ENCODE data around the gene WDR47.
"Not testable (repeated sequence)": the region's sequence is repeated elsewhere in the genome, so short reads cannot be mapped to it uniquely, and the experiment has no call there.

Gene WDR47

DNA sequence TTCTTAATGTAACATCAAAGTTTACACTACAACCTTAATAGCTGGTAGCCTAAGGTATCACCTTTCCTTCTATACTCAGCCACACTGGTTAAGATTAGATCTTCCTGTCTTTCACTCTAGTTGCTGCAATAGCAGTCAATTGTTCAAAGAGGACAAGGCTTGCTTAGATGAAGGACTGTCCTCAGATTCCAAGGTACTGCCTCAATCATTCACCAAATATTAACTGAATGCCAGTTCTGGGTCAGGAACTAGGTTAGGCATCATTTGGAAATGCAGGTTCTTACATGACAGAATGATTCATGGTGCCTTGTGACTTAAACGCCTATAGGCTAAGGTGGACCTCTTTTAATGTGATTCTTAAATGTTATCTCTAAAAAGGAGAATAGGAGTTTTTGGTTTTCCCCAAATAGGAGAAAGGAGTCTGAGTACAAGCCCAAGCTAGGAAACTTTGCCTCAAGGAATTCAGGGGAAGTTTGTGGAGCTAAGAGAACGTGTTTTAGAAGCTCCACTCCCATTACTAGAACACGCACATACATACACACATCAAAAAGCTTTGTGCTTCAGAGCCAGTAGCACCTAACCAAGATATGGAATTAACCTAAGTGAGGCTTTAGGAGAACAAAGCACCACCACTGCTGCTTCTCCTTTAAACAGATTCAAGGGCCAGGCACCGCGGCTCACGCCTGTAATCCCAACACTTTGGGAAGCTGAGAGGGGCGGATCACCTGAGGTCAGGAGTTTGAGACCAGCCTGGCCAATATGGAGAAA is 8.5 kb upstream of the WDR47 start:
- no peak for DNase-seq

- DNase-seq, result no peak
Observed at GRCh38 chr1:109048335-109048734, 6.4 kb upstream of the WDR47 start.

- DNase-seq, result no peak
Observed at GRCh38 chr1:109047339-109047738, 5.4 kb upstream of the WDR47 start.

DNA sequence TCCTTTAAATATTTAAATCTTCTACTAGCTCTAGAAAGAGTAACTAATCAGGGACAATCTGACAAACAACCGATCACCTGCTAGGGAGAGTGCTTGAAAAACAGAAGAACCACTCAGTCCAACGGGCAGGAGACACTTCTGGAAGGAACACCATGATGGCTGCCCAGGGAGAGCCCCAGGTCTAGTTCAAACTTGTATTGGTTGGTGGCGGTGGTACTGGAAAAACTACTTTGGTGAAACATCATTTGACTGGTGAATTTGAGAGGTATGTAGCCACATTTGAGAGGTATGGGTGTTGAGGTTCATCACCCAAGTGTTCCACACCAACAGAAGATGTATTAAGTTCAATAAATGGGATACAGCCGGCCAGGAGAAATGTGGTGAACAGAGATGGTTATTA is 4.8 kb upstream of the WDR47 start:
- DNase-seq, result no peak

DNA sequence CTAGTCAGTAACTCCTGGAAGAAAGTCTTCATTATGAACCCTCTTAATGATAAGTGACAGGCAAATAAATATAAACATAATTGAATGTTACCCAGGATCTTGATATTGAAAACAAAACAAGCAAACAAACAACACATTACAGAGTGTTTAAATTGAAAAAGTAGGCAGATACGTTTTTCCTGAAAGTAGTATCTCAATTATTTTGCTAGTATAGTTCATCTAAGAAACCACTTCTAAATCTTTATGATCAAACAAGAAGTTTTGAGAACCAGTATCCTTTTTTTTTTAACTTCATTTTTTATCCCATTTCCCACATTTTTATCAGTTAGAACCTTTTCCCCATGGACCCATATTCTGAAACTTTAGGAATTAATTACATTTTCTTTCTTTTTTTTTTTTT is 3.7 kb upstream of the WDR47 start:
- no peak for DNase-seq

DNA sequence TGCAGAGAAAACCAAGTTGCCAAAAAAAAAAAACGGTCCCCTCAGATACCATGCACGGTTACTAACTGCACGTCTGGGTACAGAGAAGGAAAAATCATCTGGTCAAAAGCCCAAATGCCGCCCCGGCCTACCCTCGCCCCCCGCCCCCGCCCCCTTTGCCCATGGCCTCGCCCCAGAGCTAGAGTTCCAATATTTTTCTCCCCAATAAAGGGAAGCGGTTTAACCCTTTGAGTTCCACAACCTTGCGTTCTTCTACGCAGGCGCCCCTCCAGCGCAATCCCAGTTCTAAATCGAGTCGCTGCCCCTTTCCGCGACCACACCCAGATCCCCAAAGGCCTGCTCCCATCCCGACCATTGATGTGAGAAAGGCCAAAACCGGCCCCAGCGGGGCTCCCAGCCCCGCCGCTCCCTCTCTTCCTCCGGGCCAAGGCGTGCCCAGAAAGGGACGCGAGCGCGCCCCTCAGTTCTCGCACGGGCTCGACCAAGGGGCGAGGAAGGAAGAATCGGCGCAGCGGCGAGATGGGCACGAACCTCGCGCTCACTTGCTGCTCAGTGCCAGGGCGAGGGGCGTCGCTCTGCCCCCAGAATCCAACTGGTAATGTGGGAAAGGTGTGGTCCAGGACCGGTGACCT is 797 bp downstream of the WDR47 start:
- peak; percentile 53 for DNase-seq

DNA sequence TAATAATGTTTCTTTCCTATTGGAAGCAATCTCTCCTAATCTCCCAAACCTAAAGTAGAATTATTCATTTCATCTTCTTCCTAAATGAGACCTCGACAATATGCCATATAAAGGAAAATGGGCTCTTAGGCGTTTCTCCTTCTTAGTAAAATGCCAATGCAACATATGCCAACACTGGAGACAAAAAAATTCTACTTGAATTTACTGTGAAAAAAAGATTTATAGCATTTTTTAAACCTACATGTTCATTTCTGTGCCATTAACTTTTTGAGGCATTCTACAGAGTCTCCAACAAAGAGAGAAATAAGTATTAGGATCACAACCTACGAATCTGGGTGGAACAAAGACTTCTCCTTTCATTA is 1.3 kb downstream of the WDR47 start:
- peak; percentile 50 for DNase-seq

DNA sequence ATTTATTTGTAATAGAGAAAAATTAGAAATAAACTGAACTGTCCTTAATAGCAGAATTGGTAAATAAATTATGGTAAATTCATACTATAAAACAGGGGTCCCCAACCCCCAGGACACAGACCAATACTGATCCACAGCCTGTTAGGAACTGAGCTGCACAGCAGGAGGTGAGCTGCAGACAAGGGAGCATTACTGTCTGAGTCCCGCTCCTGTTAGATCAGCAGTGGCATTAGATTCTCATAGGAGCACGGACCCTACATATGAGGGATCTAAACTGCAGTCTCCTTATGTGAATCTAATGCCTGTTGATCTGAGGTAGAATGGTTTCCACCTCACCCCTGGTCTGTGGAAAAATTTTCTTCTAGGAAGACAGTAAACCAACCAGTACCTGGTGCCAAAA is 7.5 kb downstream of the WDR47 start:
- no peak for DNase-seq

DNA sequence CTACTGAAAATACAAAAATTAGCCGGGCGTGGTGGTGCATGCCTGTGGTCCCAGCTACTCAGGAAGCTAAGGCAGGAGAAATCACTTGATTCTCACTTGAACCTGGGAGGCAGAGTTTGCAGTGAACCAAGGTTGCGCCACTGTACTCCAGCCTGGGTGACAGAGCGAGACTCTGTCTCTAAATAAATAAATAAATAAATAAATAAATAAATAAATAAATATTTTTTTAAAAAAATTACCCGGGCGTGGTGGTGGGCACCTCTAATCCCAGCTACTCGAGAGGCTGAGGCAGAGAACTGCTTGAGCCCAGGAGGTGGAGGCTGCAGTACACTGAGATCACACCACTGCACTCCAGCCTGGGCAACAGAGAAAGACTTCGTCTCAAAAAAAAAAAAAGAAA is 12.4 kb downstream of the WDR47 start:
- DNase-seq, result not testable (repeated sequence)

DNA sequence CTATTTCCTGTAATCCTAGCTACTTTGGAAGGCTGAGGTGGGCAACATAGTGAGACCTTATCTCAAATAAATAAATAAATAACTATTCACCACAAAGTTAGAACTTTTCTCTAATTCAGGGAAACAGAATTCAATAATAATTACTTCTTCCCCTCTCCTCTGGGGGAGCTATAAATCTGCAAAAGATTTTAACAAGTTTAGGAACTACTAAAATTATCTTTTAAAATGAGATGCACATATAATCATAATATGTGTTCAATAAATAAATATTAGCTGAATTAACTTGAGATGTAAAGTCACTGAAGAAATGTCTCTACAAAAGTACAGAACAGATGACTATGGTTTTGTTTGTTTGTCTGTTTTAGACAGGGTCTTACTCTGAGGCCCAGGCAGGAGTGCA is 14.1 kb downstream of the WDR47 start:
- no peak for DNase-seq

GRCh38 chr1:109025694-109026093 is 16.2 kb downstream of the WDR47 start:
- DNase-seq, result no peak

- DNase-seq, result no peak
Observed at GRCh38 chr1:109024646-109025045, 17.3 kb downstream of the WDR47 start.

GRCh38 chr1:109020693-109021257 is 21.1 kb downstream of the WDR47 start:
- no peak for DNase-seq

- not testable (repeated sequence) for DNase-seq
Observed at GRCh38 chr1:109017719-109018118, 24.2 kb downstream of the WDR47 start.

DNA sequence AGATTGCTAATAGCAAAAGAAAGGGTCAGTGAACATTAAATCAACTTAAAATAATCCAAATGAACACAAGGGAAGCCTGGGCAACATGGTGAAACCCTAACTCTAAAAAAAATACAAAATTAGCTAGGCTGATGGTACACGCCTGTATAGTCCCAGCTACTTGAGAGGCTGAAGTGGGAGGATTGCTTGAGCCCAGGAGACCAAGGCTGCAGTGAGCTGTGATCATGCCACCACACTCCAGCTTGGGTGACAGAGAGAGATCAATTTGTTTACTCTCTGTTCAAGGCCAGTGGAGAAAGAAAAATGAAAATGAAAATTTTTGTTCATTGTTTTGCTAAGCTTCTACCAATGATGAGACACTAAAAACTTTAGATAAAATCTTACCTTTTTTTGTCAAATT is 24.8 kb downstream of the WDR47 start:
- no peak for DNase-seq

DNA sequence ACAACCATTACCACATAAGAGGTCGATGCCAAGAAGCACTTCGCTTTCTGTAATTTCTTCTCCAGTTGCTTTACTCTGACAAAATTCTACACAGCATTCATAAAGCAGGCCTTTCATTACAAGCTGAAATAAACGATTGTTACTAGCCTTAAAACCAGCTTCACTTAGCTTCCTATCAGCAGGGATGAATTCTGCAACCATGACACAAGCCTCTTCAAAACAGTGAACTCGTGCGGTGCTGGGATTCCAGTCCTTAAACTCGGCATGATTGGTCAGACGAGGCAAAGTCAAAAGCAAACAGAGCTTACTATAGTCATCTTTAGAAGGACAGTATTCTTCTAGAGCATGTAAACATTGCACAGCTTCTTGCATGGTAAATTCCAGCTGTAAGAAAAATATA is 30.6 kb downstream of the WDR47 start:
- no peak for DNase-seq

DNA sequence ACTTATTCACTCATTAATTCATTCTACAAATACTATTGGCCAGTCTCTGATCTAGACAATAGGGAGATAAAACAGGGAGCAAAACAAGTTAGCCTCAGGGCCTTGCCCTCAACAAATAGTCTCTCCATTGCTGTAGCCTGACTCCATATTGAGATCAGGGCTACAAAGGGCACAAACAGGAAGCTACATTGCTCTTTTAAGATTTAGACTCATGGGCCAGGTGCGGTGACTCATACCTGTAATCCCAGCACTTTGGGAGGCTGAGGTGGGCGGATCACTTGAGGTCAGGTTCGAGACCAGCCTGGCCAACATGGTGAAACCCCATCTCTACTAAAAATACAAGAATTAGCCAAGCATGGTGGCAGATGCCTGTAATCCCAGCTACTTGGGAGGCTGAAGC is 45.3 kb downstream of the WDR47 start:
- not testable (repeated sequence) for DNase-seq

DNA sequence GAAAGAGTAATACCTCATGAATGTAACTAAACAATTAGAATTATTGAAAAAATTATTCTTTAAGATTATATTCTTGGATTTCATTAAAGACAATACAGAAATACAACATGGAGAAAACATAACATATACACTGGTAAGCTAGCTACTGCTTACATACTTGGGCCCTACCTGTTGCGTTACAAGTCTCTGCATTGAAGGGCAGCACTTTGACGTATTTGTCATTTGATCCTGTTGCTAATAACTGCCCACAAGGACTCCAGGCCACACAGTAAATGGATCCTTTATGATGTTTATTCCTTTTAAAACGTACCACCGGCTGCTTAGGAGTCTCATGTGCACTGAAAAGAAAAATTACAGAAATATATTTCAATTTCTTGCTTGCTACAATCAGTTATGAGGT is 58.8 kb downstream of the WDR47 start:
- no peak for DNase-seq

DNA sequence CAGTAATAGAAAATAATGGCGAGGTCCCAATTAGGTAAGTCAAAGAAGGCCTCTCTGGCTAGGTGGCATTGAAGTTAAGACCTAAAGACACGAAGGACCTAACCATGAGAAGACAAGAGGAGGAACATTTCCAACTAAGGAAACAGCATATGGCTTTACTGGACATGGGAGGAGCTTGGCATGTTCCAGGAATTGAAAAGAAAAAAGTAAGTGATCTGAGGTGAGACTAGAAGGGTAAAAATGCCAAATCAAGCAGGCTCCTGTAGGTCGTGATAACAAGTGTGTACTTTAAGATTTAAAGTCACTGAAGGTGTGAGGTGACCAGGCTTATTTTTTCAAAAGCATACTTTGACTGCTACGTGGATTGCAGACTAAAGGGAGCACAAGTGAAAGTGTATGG is 65.2 kb downstream of the WDR47 start:
- DNase-seq, result no peak

GRCh38 chr1:108972951-108973350 is 69.0 kb downstream of the WDR47 start:
- DNase-seq, result no peak

DNA sequence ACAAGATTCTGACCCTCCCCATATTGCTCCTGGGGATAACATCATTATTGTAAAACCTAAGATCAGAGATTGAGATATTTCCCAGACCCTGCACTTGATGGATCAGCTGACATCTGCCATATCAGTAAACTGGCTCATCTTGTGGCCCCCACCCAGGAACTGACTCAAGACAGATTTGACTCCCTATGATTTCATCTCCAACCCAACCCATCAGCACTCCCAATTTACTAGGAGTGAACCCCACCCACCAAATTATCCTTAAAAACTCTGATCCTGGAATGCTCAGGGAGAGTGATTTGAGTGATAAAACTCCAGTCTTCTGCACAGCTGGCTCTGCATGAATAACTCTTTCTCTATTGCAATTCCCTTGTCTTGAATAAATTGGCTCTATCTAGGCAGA is 72.6 kb downstream of the WDR47 start:
- DNase-seq, result no peak

GRCh38 chr1:108963052-108963686 is 78.7 kb downstream of the WDR47 start, which contains the start of gene CLCC1:
Gene CLCC1, minus strand, starts transcription at chr1:108963484. Its CDS starts 13,047 bp downstream, at chr1:108950437.
- DNase-seq, result peak; percentile 89

GRCh38 chr1:108962681-108963051 is 79.2 kb downstream of the WDR47 start:
- DNase-seq, result peak; percentile 47

All from NCI-H2171 treated with DMSO at 0.1 percent for 48 hours (cell line).